ENCODE results near the gene SMAD3.

The SMAD3 gene

GRCh38 chr15:67021455-67021854 lies 43.9 kb upstream of the SMAD3 start:
- no peak for TF ChIP-seq CTCF (conservative IDR thresholded peaks at IDR 0.05; ENCODE audit: low read length)
- no peak for DNase-seq (ENCODE audit: low read depth)
- no peak overlapping the region for H3K4me3 ChIP-seq (ENCODE audit: low read length)

GRCh38 chr15:67022587-67023105 lies 42.8 kb upstream of the SMAD3 start:
- TF ChIP-seq CTCF (conservative IDR thresholded peaks at IDR 0.05; ENCODE audit: low read length): no peak
- no peak overlapping the region for H3K4me3 ChIP-seq (ENCODE audit: low read length)
- DNase-seq (ENCODE audit: low read depth): no peak

GRCh38 chr15:67023517-67024313 lies 41.7 kb upstream of the SMAD3 start:
- H3K4me3 ChIP-seq (ENCODE audit: low read length): no peak overlapping the region
- DNase-seq (ENCODE audit: low read depth): no peak
- TF ChIP-seq CTCF (conservative IDR thresholded peaks at IDR 0.05; ENCODE audit: low read length): no peak

GRCh38 chr15:67024314-67024997 lies 40.9 kb upstream of the SMAD3 start:
- H3K4me3 ChIP-seq (ENCODE audit: low read length): no peak overlapping the region
- TF ChIP-seq CTCF (conservative IDR thresholded peaks at IDR 0.05; ENCODE audit: low read length): no peak
- peak; percentile 96 for DNase-seq (ENCODE audit: low read depth)

- no peak for TF ChIP-seq CTCF (conservative IDR thresholded peaks at IDR 0.05; ENCODE audit: low read length)
- no peak overlapping the region for H3K4me3 ChIP-seq (ENCODE audit: low read length)
- DNase-seq (ENCODE audit: low read depth): no peak
Measured at GRCh38 chr15:67024998-67025368, 40.4 kb upstream of the SMAD3 start.

GRCh38 chr15:67025719-67026609 lies 39.4 kb upstream of the SMAD3 start:
- TF ChIP-seq CTCF (conservative IDR thresholded peaks at IDR 0.05; ENCODE audit: low read length): no peak
- no peak overlapping the region for H3K4me3 ChIP-seq (ENCODE audit: low read length)
- peak; percentile 67 for DNase-seq (ENCODE audit: low read depth)
